GM21723 (cell line): ENCODE results near the gene TMEM234.
A peak's percentile ranks its signal among the peaks of the same experiment; 100 is the strongest.

Experiments used
- ATAC-seq: cut with Tn5 transposase; IDR thresholded peaks from one replicate; pipeline ENCODE4 v1.9.1; 2021; ENCODE audit warnings: mild to moderate bottlenecking, moderate library complexity; ENCODE audit not compliant: unreplicated experiment

TMEM234 gene

DNA sequence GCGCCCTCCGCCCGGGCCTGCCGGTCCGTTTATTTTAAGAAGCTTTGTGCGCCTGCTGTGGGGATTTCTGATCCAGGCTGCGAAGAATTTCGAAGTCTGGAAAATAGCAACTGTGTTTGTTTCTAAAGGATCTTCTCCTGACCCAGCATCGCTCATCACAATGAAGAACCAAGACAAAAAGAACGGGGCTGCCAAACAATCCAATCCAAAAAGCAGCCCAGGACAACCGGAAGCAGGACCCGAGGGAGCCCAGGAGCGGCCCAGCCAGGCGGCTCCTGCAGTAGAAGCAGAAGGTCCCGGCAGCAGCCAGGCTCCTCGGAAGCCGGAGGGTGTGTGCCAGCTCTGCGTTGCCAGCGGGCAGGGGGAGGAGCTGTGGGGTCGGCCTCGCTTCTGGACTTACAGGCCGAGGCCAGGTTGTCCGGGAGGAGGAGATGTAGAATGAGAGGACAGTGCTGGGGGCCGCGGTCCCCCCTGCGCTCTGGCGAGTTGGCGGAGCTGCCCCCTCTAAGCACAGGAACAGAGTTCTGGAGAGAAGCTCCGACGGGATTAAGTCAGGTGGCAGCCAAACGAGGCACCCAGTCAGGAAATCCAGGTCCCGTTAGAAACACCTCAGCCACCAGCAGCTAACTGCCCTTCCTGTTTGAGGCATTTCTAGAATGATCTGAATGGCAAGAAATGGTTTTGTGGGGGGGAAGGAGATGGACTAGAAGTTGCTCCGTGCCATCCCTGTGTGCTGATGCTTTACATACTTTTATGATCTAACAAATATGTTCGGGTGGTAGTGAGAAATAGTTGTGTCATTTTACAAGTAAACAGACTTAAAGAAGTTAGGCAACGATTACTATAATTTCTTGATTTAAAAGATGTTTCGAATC, 41.7 kb downstream of the TMEM234 start:
- no peak for ATAC-seq

DNA sequence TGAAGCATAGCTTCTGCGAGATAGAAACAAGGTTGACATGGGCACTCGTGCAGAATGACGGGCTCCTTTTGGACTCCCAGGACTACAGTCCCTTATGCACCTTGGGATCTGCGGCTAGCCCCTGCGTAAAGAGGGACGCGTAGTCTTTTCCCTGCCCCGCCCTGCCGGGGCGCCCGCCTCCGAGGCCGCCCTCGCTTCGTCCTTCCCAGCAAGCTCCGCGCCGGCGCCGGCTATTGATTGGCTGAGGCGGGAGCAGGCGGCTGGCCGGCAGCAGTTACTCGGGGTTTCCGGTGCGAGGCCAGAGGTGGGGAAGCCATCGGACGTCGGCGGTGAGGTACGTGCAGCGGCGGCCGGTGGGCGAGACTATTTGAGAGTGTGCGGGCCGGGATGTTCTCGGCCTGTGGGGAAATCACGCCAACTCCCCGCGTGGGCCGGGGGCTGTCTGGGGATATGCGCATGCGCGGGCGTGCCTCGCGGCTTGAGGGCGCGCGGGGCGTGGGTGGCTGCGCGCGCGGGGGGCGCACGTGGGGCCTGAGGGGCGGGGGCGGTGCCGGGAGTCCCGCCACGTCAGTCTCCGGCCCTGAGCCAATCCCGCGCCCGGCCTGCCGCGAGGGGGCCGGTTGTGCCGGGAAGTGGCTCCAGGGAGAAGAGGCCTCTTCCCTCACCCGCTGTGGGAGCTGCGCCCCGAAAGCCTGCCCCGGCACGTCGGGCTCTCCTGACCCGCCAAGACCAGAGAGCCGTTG, 42.5 kb downstream of the TMEM234 start, which contains the start of gene TXLNA:
TXLNA (plus strand) TSS at position 233 of the 743 bp plus-strand sequence. CDS start 671 bp downstream, outside the sequence.
- ATAC-seq = peak; percentile 77

DNA sequence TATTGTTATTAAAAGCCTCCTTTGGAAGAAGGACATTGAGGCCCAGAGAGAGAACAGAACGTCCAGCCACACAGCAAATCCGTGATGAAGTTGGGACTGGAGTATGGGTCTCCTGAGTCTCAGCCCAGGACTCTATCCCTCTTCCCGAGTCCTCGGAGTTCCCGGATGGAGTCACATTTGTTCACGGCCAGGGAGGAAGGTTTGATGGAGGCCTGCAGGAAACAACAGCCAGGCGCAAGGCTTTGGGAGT, 43.0 kb downstream of the TMEM234 start:
- ATAC-seq = peak; percentile 4

DNA sequence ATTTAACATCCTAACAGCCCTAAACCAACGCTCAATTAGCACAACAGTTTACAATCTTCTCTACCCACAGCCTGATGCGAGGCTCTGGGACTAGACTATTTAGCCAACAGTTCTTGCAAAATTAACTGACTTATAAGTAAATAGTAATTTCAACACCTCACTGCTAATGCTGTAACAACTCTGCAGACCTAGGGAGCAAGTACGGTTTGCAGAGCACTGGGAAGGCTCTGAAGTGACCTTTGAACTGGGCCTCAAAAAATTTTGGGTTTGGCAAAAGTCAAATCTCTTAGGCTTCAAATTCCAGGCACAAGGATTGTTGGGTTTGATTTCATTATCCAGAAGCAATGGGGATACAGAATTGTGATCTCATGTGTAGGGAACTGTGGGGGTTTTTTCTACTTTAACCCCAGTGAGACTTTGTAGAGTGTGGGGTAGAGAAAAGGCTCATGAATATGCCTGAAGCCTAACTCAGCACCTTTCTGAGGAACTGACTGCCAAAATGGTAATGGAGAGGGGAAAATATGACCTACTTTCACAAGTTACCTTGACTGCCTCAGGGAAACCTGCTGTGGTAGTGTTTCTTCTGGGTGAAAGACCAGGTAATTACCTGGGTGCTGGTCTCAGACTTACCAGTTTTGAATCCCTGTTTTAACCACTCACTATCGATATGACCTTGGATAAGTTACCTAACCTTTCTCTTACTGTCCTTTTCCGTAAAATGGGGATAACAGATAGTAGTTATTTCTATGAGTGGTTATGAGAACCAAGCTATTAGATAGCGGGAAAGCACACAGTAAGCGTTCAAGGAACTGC, 43.6 kb downstream of the TMEM234 start:
- ATAC-seq = no peak

DNA sequence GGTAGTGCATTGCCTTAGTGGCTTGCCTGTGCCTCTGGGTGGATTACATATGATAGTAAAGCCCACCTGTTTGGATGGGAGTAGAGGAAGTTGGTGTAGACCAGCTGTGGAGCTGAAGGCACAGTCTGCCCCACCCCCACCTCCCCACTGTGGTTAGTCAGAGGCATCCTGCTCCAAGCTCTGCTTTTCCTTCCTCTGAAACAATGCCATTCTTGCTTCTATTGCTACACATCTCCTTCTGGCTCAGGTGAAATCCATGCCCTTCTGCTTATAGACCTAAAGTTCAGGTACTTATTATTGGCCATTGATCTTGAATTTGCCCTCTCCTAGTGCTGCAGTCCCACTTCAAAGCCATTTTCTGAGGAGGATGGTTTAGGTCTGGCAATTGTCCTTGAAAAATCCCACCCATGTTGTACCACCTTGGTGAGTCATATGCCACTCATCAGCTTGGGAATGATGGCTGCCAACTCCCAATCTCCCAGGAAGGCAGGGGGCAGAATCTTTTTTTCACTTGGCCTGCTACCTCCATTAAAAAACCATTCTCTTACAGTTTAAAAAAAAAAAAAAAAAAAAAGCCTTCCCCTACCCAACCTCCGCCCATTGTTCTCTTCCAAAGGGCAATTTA, 49.4 kb downstream of the TMEM234 start:
- no peak for ATAC-seq

DNA sequence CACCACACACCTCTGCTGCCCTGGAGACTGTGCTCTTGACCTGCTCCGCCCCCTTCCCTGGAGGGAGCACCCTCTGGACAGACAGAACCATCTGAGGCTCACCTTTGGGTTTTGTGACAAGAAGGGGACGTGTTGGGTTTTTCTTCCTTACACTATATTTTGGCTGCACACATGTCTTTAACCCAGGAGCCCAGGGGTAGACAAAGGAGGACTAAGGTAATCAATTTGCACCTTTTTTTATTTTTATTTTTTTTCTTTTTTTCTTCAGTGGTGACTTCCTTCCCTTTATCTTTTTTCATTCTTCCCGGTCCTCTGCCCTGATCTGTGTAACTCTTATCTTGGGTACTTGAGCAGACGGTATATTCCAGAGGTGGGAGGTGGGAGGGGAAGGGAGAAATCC, 51.2 kb downstream of the TMEM234 start:
- ATAC-seq = no peak
